ACHN (cell line): ENCODE results near the gene CHRNE.
"Not testable (repeated sequence)": the region's sequence is repeated elsewhere in the genome, so short reads cannot be mapped to it uniquely, and the experiment has no call there.

Experiments used
- DNase-seq: peaks from one replicate; pipeline ENCODE4 v3.0.0-alpha.2; 2015
- in situ Hi-C: cut with HindIII; loops from 2 replicates; pipeline ENCODE4 v1.10.0; 2017; ENCODE audit warnings: low sequenced_read_pairs, low pct_ligation_motif_present, low pct_unique_long_range_greater_than_20kb

CHRNE gene

GRCh38 chr17:4940555-4941318, 37.8 kb upstream of the CHRNE start:
- peak; percentile 32 for DNase-seq
- in situ Hi-C loops = no loop called here

GRCh38 chr17:4939796-4940554, 37.1 kb upstream of the CHRNE start, which contains the start of the genes RNF167 and SLC25A11:
TSS of gene RNF167 (plus strand) at chr17:4940268. CDS start at chr17:4940910, 642 bp downstream.
TSS of gene SLC25A11 (minus strand) at chr17:4940046. CDS start at chr17:4939910, 136 bp downstream.
- in situ Hi-C loops = no loop called here
- peak; percentile 100 for DNase-seq

- no peak for DNase-seq
- in situ Hi-C loops = no loop called here
Observed at GRCh38 chr17:4939546-4939795, 36.6 kb upstream of the CHRNE start.

GRCh38 chr17:4938688-4939545, 36.0 kb upstream of the CHRNE start:
- in situ Hi-C loops = no loop called here
- DNase-seq = no peak

GRCh38 chr17:4938069-4938491, 35.2 kb upstream of the CHRNE start:
- in situ Hi-C loops = no loop called here
- DNase-seq = no peak

- in situ Hi-C loops = no loop called here
- DNase-seq = no peak
Observed at GRCh38 chr17:4937553-4937952, 34.7 kb upstream of the CHRNE start.

- DNase-seq = no peak
- in situ Hi-C loops = no loop called here
Observed at GRCh38 chr17:4936436-4936835, 33.5 kb upstream of the CHRNE start.

GRCh38 chr17:4935650-4936049, 32.8 kb upstream of the CHRNE start:
- DNase-seq = no peak
- in situ Hi-C loops = no loop called here

- DNase-seq = peak; percentile 79
Observed at GRCh38 chr17:4934173-4934979, 31.5 kb upstream of the CHRNE start.

GRCh38 chr17:4933646-4934045, 30.7 kb upstream of the CHRNE start:
- DNase-seq = no peak
- in situ Hi-C loops = no loop called here

More at GRCh38 chr17:4934173-4934979, 31.5 kb upstream of the CHRNE start:
- in situ Hi-C loops = no loop called here

GRCh38 chr17:4932756-4933155, 29.9 kb upstream of the CHRNE start:
- DNase-seq = no peak
- in situ Hi-C loops = no loop called here

GRCh38 chr17:4931963-4932362, 29.1 kb upstream of the CHRNE start, which contains the start of gene GP1BA:
TSS of gene GP1BA (plus strand) at chr17:4932277. CDS start at chr17:4932605, 328 bp downstream.
- in situ Hi-C loops = no loop called here
- no peak for DNase-seq

GRCh38 chr17:4928881-4929280, 26.0 kb upstream of the CHRNE start:
- in situ Hi-C loops = no loop called here
- no peak for DNase-seq

GRCh38 chr17:4926577-4927335, 23.9 kb upstream of the CHRNE start:
- in situ Hi-C loops, DNase-seq: not testable (repeated sequence)

GRCh38 chr17:4921320-4921719, 18.4 kb upstream of the CHRNE start:
- DNase-seq = no peak
- in situ Hi-C loops = no loop called here

- no peak for DNase-seq
- in situ Hi-C loops = no loop called here
Observed at GRCh38 chr17:4920351-4921048, 17.6 kb upstream of the CHRNE start.

GRCh38 chr17:4919511-4920047, 16.7 kb upstream of the CHRNE start:
- no peak for DNase-seq
- in situ Hi-C loops = no loop called here
